Vagina (tissue), 2 donors: Measurements from ENCODE around the gene CGNL1.

Experiments
- POLR2A ChIP-seq, 2 donors: fragments of 450-650 bp; IDR thresholded peaks; one replicate each; pipeline ENCODE4 v1.6.1; 2017; ENCODE audit warnings: antibody characterized with exemption in 2 of 2, mild to moderate bottlenecking in 2 of 2, moderate library complexity in 2 of 2
- TF ChIP-seq, protein P1 (sequence below), 3 experiments: fragments of 450-650 bp in 2 of 3; fragments of 200-600 bp in 1 of 3; sonication (generic) in 1 of 3; IDR thresholded peaks; one replicate each; pipeline ENCODE4 v1.5.1; 2017 to 2019; ENCODE audit warnings: antibody characterized with exemption in 3 of 3, mild to moderate bottlenecking in 2 of 3, moderate library complexity in 2 of 3

DNA sequence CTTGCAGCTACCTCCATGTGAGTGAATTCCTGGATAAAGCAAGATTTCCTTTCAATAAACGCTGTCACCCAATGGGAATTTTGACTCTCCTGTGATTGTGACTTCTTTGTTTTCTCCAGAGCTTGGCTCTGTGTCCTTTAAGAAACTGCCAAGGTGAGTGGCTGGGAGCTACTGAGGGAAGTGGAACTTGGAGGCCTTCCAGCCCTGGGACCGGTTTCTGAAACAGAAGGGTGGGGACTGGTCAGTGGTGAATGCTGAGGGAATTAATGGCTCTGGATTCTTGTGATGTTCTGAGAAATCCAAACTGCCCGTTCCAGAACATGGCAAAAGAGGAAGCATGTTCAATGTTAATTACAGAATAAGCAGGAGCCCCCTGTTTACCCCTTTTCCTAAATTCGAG is 174.3 kb downstream of the CGNL1 start:
- TF ChIP-seq, protein P1, sequence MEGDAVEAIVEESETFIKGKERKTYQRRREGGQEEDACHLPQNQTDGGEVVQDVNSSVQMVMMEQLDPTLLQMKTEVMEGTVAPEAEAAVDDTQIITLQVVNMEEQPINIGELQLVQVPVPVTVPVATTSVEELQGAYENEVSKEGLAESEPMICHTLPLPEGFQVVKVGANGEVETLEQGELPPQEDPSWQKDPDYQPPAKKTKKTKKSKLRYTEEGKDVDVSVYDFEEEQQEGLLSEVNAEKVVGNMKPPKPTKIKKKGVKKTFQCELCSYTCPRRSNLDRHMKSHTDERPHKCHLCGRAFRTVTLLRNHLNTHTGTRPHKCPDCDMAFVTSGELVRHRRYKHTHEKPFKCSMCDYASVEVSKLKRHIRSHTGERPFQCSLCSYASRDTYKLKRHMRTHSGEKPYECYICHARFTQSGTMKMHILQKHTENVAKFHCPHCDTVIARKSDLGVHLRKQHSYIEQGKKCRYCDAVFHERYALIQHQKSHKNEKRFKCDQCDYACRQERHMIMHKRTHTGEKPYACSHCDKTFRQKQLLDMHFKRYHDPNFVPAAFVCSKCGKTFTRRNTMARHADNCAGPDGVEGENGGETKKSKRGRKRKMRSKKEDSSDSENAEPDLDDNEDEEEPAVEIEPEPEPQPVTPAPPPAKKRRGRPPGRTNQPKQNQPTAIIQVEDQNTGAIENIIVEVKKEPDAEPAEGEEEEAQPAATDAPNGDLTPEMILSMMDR (IDR thresholded peaks at IDR 0.05): no peak
- no peak for TF ChIP-seq POLR2A (IDR thresholded peaks at IDR 0.05)
